Mesenteric fat pad (tissue), 1 donor: ENCODE measurements around the gene NAA80. TPM values are rescaled to one million over a fixed set of nuclear protein-coding genes. Genes with fewer than 3 reads are reported as not detected.

Source experiments
- DNase-seq: peaks from one replicate; pipeline ENCODE4 v3.0.0-alpha.2; 2020; ENCODE audit warnings: low spot score
- long read RNA-seq: library from polyadenylated mRNA; unstranded; transcript quantifications from one replicate; pipeline ENCODE4 v2.0.0, GENCODE V29; 2020
- total RNA-seq: library from RNA; stranded (reverse); fragmentation: NEBNext Ultra II Directional; extraction: Animal tissue kit (Norgen Biotek cat#: 25700); gene quantifications from one replicate; pipeline ENCODE4 v1.2.1, GENCODE V29; 2021
- donor health status: DM: yes; HTN: yes; CAD: no.

The NAA80 gene
- 10.2 TPM for total RNA-seq
- long read RNA-seq, partial matches to known transcripts = 0 of 1 reads
- long read RNA-seq, other reads (novel, unspliced or antisense) = 0 of 1 reads

- DNase-seq = peak; percentile 100
Measured at GRCh38 chr3:50298836-50299637, at the start of gene NAA80, which contains the start of gene HYAL3. Gene NAA80, minus strand, starts transcription at chr3:50299405. Its CDS starts 1,942 bp downstream, at chr3:50297463. Gene HYAL3, minus strand, starts transcription at chr3:50299405. Its CDS starts 3,803 bp downstream, at chr3:50295602.

- DNase-seq = no peak
Measured at GRCh38 chr3:50347187-50347813, 48.1 kb upstream of the NAA80 start.

GRCh38 chr3:50345586-50346234 lies 46.5 kb upstream of the NAA80 start, which contains the start of gene ZMYND10:
Gene ZMYND10, minus strand, starts transcription at chr3:50345732. Its CDS starts 153 bp downstream, at chr3:50345579.
- DNase-seq = no peak

- DNase-seq = no peak
Measured at GRCh38 chr3:50345008-50345407, 45.8 kb upstream of the NAA80 start.

- DNase-seq = no peak
Measured at GRCh38 chr3:50342813-50343633, 43.8 kb upstream of the NAA80 start.

GRCh38 chr3:50341996-50342650 lies 42.9 kb upstream of the NAA80 start:
- DNase-seq = no peak

- no peak for DNase-seq
Measured at GRCh38 chr3:50341537-50341936, 42.3 kb upstream of the NAA80 start.

- DNase-seq = peak; percentile 94
Measured at GRCh38 chr3:50340448-50341329, 41.5 kb upstream of the NAA80 start, which contains the start of gene RASSF1. Gene RASSF1, minus strand, starts transcription at chr3:50340836. Its CDS starts 31 bp downstream, at chr3:50340805.

- no peak for DNase-seq
Measured at GRCh38 chr3:50340147-50340447, 40.9 kb upstream of the NAA80 start.

GRCh38 chr3:50339485-50340146 lies 40.4 kb upstream of the NAA80 start:
- DNase-seq = no peak

- DNase-seq = no peak
Measured at GRCh38 chr3:50338965-50339364, 39.8 kb upstream of the NAA80 start.

- DNase-seq = peak; percentile 99
Measured at GRCh38 chr3:50337175-50337861, 38.1 kb upstream of the NAA80 start.

GRCh38 chr3:50336452-50337174 lies 37.4 kb upstream of the NAA80 start:
- DNase-seq = no peak

- no peak for DNase-seq
Measured at GRCh38 chr3:50334339-50335075, 35.3 kb upstream of the NAA80 start.

GRCh38 chr3:50333744-50334328 lies 34.6 kb upstream of the NAA80 start:
- no peak for DNase-seq

- DNase-seq = no peak
Measured at GRCh38 chr3:50331364-50331907, 32.2 kb upstream of the NAA80 start.
